Measurements from ENCODE around the gene ZNF536.
"Not testable (repeated sequence)": the region's sequence is repeated elsewhere in the genome, so short reads cannot be mapped to it uniquely, and the experiment has no call there.

ZNF536 gene

GRCh38 chr19:30498085-30498484 is 125.9 kb downstream of the ZNF536 start:
- H3K4me3 ChIP-seq (ENCODE audit: low read length); H3K9ac ChIP-seq (ENCODE audit: low read depth, low read length); H3K36me3 ChIP-seq (ENCODE audit: insufficient read depth, low read length); H3K27ac ChIP-seq (ENCODE audit: low read depth, low read length); H3K27me3 ChIP-seq (ENCODE audit: insufficient read depth, low read length); H3K9me3 ChIP-seq (ENCODE audit: insufficient read depth, low read depth, low read length); H3K4me1 ChIP-seq (ENCODE audit: insufficient read depth, low read length): not testable (repeated sequence)
- 93% methylated on average over 3 of the region's 3 CpGs for WGBS

DNA sequence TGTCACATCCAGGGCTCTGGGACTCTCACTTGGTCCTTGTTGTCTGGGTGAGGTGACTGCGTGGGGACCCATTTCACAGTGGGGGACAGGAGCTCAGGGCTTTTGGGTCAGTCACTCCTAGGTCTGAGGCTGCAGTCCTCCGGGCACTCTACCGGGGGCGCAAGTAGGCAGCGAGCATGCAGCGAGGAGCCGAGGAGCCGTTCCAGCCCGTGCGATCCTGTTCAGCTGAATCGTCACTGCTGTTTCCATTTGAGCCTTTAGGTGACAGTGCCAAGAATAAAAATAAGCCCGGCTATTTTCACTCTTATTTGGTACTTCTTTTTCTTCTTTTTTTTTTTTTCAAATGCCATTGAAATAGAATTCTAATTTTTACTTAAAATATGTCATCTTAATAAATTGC is 126.5 kb downstream of the ZNF536 start:
- 84% methylated on average over 12 of the region's 12 CpGs for WGBS

DNA sequence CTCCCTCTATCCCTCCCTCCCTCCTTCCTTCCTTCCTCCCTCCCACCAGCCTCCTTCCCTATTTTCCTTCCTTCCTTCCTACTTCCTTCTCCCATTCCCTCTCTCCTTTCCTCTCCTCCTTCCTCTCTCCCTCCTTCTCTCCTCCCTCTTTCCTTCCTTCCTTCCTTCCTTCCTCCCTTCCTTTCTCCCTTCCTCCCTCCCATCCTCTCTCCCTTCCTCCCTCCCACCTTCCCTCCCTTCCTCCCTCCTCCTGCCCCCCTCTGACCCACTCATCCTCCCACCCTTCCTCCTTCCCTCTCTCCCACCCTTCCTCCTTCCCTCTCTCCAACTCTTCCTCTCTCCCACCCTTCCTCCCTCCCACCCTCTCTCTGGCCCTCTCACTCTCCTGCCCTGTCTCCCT is 132.1 kb downstream of the ZNF536 start:
- no peaks in the 10 kb centered on the region for H3K36me3 ChIP-seq (ENCODE audit: insufficient read depth, low read length)
- H3K4me1 ChIP-seq (ENCODE audit: insufficient read depth, low read length): no peaks in the 10 kb centered on the region
- H3K27me3 ChIP-seq (ENCODE audit: insufficient read depth, low read length): no peaks in the 10 kb centered on the region
- no peaks in the 10 kb centered on the region for H3K9me3 ChIP-seq (ENCODE audit: insufficient read depth, low read depth, low read length)
- H3K4me3 ChIP-seq (ENCODE audit: low read length): no peak overlapping the region
- H3K9ac ChIP-seq (ENCODE audit: low read depth, low read length): no peak overlapping the region
- H3K27ac ChIP-seq (ENCODE audit: low read depth, low read length): no peak overlapping the region

More for the DNA sequence above, 126.5 kb downstream of the ZNF536 start:
- no peak overlapping the region for H3K27ac ChIP-seq (ENCODE audit: low read depth, low read length)
- no peak overlapping the region for H3K9ac ChIP-seq (ENCODE audit: low read depth, low read length)
- H3K9me3 ChIP-seq (ENCODE audit: insufficient read depth, low read depth, low read length): no peaks in the 10 kb centered on the region
- no peaks in the 10 kb centered on the region for H3K27me3 ChIP-seq (ENCODE audit: insufficient read depth, low read length)
- no peak overlapping the region for H3K4me3 ChIP-seq (ENCODE audit: low read length)
- H3K36me3 ChIP-seq (ENCODE audit: insufficient read depth, low read length): no peaks in the 10 kb centered on the region
- no peaks in the 10 kb centered on the region; the same call in 1 of the 2 replicates for H3K4me1 ChIP-seq (ENCODE audit: insufficient read depth, low read length)

DNA sequence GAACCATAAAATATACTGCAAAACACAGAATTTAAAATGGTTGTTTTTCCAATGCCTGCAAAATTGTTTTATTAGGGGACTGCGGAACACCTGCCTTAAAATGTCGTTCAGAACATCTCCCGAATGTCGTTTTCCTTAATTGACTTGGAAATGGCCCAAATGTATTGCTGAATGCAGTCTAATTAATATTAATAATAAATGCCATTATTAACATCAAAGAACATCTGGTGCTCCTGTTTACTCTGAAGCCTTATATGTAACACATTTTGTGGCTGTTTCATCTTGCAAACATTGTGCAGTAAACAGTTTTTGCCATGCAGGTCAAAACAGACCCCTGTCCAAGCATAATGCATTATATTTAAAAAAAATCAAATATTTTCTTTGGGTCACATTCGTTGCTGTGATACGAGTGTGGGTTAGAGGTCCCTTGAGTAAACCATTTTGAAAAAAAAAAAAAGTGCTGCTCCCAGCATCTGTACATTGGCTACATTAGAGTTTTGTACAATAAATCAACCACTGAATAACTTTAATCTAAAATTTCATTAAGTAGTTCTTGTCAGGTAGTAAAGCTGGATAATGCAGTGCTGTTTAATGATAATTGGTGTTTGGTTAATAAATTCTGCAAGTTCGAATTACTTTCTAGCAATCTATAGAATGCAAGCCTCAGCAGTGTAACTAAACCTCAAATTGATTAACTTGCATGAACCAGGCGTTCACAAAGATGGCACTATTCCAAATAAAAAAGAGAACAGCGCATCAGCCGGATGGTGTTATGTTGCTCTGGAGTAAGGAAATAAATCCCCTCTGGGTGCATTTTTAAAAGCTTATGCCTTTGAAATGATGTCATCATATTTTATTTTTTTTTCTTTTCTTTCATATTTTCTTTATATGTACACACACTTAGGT is 140.2 kb downstream of the ZNF536 start:
- Histone ChIP-seq H3K27ac (ENCODE audit: low read depth, low read length) (no peak overlapping the region), H3K4me1 (ENCODE audit: insufficient read depth, low read length) (no peaks in the 10 kb centered on the region), H3K9me3 (ENCODE audit: insufficient read depth, low read depth, low read length) (no peaks in the 10 kb centered on the region), H3K27me3 (ENCODE audit: insufficient read depth, low read length) (no peaks in the 10 kb centered on the region), H3K4me3 (ENCODE audit: low read length) (no peak overlapping the region), H3K36me3 (ENCODE audit: insufficient read depth, low read length) (no peaks in the 10 kb centered on the region), H3K9ac (ENCODE audit: low read depth, low read length) (no peak overlapping the region)
- WGBS: 92% methylated on average over 10 of the region's 10 CpGs

GRCh38 chr19:30513082-30513411 is 140.9 kb downstream of the ZNF536 start:
- Histone ChIP-seq H3K27me3 (ENCODE audit: insufficient read depth, low read length) (no peaks in the 10 kb centered on the region), H3K9me3 (ENCODE audit: insufficient read depth, low read depth, low read length) (no peaks in the 10 kb centered on the region), H3K36me3 (ENCODE audit: insufficient read depth, low read length) (no peaks in the 10 kb centered on the region), H3K4me3 (ENCODE audit: low read length) (no peak overlapping the region), H3K4me1 (ENCODE audit: insufficient read depth, low read length) (no peaks in the 10 kb centered on the region), H3K27ac (ENCODE audit: low read depth, low read length) (no peak overlapping the region), H3K9ac (ENCODE audit: low read depth, low read length) (no peak overlapping the region)
- 94% methylated on average over 5 of the region's 6 CpGs for WGBS

DNA sequence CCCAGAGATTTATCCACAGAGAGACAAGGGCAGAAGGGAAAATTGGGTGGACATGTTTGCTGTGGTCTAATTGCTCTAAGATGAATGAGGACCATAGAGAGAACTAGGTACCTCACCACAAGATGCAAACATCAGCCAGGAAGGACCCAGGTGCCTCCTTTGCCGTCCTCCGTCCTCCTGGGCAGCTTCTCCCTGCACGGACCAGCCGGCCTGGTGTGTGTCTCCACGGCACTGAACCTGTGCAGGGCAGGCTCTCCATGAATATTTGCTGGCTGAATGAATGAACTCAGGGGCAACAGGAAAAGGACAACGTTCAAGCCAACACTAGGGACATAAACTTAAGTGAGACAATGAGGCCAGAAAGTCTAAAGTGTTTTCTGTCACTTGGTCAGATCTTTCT is 143.9 kb downstream of the ZNF536 start:
- H3K4me3 ChIP-seq (ENCODE audit: low read length): no peak overlapping the region
- no peaks in the 10 kb centered on the region for H3K9me3 ChIP-seq (ENCODE audit: insufficient read depth, low read depth, low read length)
- H3K4me1 ChIP-seq (ENCODE audit: insufficient read depth, low read length): no peaks in the 10 kb centered on the region
- no peaks in the 10 kb centered on the region for H3K36me3 ChIP-seq (ENCODE audit: insufficient read depth, low read length)
- H3K9ac ChIP-seq (ENCODE audit: low read depth, low read length): no peak overlapping the region
- no peak overlapping the region for H3K27ac ChIP-seq (ENCODE audit: low read depth, low read length)
- H3K27me3 ChIP-seq (ENCODE audit: insufficient read depth, low read length): no peaks in the 10 kb centered on the region
- WGBS: 95% methylated on average over 6 of the region's 6 CpGs

GRCh38 chr19:30516531-30516930 is 144.3 kb downstream of the ZNF536 start:
- Histone ChIP-seq H3K9me3 (ENCODE audit: insufficient read depth, low read depth, low read length) (no peaks in the 10 kb centered on the region), H3K9ac (ENCODE audit: low read depth, low read length) (no peak overlapping the region), H3K27me3 (ENCODE audit: insufficient read depth, low read length) (no peaks in the 10 kb centered on the region), H3K4me1 (ENCODE audit: insufficient read depth, low read length) (no peaks in the 10 kb centered on the region), H3K4me3 (ENCODE audit: low read length) (no peak overlapping the region), H3K27ac (ENCODE audit: low read depth, low read length) (no peak overlapping the region), H3K36me3 (ENCODE audit: insufficient read depth, low read length) (no peaks in the 10 kb centered on the region)
- WGBS: 95% methylated on average over 17 of the region's 17 CpGs

DNA sequence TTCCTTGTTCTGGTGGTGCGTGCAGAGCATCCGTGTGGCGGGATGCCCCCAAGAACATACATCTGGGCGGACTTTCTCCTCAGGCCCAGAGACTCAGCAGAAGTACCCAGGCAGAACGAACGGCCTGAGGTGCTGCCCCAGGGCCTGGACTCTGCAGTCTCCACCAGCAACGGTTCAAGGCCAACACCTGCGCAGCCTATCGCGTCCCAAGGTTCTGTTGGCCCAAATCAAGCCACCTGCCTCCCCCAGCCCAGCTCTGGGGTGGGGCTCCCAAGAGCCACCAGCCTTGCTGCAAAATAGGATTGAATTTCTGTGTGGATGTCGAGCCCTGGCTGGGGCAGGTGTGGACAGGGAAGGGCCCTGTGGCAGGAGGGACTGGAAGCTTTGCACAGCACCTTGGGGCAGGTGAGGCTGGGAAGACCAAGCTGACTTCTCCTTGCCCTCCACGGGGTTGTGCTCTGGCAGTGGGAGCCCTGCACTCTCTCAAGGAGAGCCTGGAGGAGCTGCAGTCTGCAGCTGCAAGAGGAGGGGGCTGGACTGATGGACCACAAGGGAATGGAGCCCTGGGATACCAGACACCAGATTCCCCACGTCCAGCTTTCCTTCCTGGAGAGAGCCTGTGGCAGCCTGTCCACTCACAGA is 146.9 kb downstream of the ZNF536 start:
- 92% methylated on average over 13 of the region's 13 CpGs for WGBS
- Histone ChIP-seq H3K36me3 (ENCODE audit: insufficient read depth, low read length) (no peaks in the 10 kb centered on the region), H3K4me3 (ENCODE audit: low read length) (no peak overlapping the region), H3K27ac (ENCODE audit: low read depth, low read length) (no peak overlapping the region), H3K9me3 (ENCODE audit: insufficient read depth, low read depth, low read length) (no peaks in the 10 kb centered on the region), H3K27me3 (ENCODE audit: insufficient read depth, low read length) (no peaks in the 10 kb centered on the region), H3K4me1 (ENCODE audit: insufficient read depth, low read length) (0 out of 2 replicates have a peak, but pooled peaks cover 3% of the 10 kb centered on the region), H3K9ac (ENCODE audit: low read depth, low read length) (no peak overlapping the region)

DNA sequence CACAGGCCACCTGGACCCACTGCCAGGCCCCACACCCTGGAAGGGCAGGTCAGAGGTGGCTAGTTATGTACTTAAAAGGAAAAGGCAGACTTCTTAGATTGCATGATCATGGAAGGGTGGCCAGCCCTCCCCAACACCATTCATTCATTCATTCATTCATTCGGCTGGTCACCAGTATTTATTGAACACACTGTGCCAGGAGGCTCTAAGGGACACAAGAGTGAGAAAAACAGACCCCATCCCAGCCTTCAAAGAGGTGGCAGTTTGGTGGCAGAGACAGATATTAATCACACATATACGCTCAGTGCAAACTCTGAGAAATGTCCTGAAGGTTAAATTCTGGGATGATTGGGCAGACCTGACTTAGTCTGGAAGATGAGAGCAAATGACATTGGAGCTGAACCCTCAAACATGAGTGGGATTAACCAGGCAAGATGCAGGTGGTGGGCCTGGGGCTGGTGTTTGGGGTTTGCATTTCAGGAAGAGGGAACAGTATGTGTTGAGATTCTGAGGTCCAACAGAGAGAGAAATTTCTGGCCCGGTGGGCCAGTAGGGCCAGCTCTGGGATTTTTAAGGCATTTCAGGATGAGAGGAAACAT is 147.5 kb downstream of the ZNF536 start:
- Histone ChIP-seq H3K9ac (ENCODE audit: low read depth, low read length) (no peak overlapping the region), H3K9me3 (ENCODE audit: insufficient read depth, low read depth, low read length) (no peaks in the 10 kb centered on the region), H3K36me3 (ENCODE audit: insufficient read depth, low read length) (no peaks in the 10 kb centered on the region), H3K4me3 (ENCODE audit: low read length) (no peak overlapping the region), H3K27ac (ENCODE audit: low read depth, low read length) (no peak overlapping the region), H3K27me3 (ENCODE audit: insufficient read depth, low read length) (no peaks in the 10 kb centered on the region), H3K4me1 (ENCODE audit: insufficient read depth, low read length) (0 out of 2 replicates have a peak, but pooled peaks cover 3% of the 10 kb centered on the region)
- 98% methylated on average over 3 of the region's 3 CpGs for WGBS

- Histone ChIP-seq H3K4me1 (ENCODE audit: insufficient read depth, low read length) (0 out of 2 replicates have a peak, but pooled peaks cover 3% of the 10 kb centered on the region), H3K36me3 (ENCODE audit: insufficient read depth, low read length) (no peaks in the 10 kb centered on the region), H3K27ac (ENCODE audit: low read depth, low read length) (no peak overlapping the region), H3K9ac (ENCODE audit: low read depth, low read length) (no peak overlapping the region), H3K27me3 (ENCODE audit: insufficient read depth, low read length) (no peaks in the 10 kb centered on the region), H3K9me3 (ENCODE audit: insufficient read depth, low read depth, low read length) (no peaks in the 10 kb centered on the region), H3K4me3 (ENCODE audit: low read length) (no peak overlapping the region)
- WGBS: 91% methylated on average over 9 of the region's 9 CpGs
Observed at GRCh38 chr19:30520735-30521479, 148.7 kb downstream of the ZNF536 start.

GRCh38 chr19:30521937-30522336 is 149.8 kb downstream of the ZNF536 start:
- WGBS: 95% methylated on average over 3 of the region's 3 CpGs
- no peaks in the 10 kb centered on the region for H3K9me3 ChIP-seq (ENCODE audit: insufficient read depth, low read depth, low read length)
- no peak overlapping the region for H3K4me3 ChIP-seq (ENCODE audit: low read length)
- no peaks in the 10 kb centered on the region for H3K36me3 ChIP-seq (ENCODE audit: insufficient read depth, low read length)
- H3K9ac ChIP-seq (ENCODE audit: low read depth, low read length): no peak overlapping the region
- H3K27ac ChIP-seq (ENCODE audit: low read depth, low read length): no peak overlapping the region
- H3K27me3 ChIP-seq (ENCODE audit: insufficient read depth, low read length): no peaks in the 10 kb centered on the region
- H3K4me1 ChIP-seq (ENCODE audit: insufficient read depth, low read length): 0 out of 2 replicates have a peak, but pooled peaks cover 3% of the 10 kb centered on the region

All from HUES64 (cell line).